Sigmoid colon (tissue), 4 donors: ENCODE results near the gene PDLIM4.

Experiments
- EP300 ChIP-seq, 4 donors: sonication (generic); formaldehyde crosslinking; IDR thresholded peaks; one replicate each; pipeline ENCODE4 v1.6.1; 2017; ENCODE audit warnings: antibody characterized with exemption in 4 of 4
- TF ChIP-seq, protein P1 (sequence below), 4 experiments: fragments of 450-650 bp in 3 of 4; fragments of 200-600 bp in 1 of 4; IDR thresholded peaks; one replicate each; pipeline ENCODE4 v1.5.1; 2016 to 2019; ENCODE audit warnings: antibody characterized with exemption in 4 of 4, mild to moderate bottlenecking in 3 of 4, moderate library complexity in 2 of 4

DNA sequence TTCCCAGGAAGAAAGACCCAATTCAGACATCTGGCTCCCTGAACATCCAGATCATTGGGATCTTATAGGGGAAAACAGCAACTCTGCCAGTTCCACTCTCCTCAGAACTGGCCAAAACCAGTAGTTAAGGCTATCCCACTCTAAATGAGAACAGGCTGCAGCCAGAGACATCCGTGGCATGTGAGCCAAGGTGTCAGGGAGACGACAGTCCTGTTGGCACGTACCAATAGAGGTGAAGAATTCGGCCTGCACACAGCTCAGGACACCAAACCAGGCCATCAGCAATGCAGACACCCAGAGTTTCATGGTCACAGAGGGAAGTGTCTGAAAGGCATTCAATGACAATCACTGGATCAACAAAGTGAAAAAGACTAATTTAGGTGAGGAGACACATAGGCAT is 39.2 kb upstream of the PDLIM4 start:
- TF ChIP-seq, protein P1, sequence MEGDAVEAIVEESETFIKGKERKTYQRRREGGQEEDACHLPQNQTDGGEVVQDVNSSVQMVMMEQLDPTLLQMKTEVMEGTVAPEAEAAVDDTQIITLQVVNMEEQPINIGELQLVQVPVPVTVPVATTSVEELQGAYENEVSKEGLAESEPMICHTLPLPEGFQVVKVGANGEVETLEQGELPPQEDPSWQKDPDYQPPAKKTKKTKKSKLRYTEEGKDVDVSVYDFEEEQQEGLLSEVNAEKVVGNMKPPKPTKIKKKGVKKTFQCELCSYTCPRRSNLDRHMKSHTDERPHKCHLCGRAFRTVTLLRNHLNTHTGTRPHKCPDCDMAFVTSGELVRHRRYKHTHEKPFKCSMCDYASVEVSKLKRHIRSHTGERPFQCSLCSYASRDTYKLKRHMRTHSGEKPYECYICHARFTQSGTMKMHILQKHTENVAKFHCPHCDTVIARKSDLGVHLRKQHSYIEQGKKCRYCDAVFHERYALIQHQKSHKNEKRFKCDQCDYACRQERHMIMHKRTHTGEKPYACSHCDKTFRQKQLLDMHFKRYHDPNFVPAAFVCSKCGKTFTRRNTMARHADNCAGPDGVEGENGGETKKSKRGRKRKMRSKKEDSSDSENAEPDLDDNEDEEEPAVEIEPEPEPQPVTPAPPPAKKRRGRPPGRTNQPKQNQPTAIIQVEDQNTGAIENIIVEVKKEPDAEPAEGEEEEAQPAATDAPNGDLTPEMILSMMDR (IDR thresholded peaks at IDR 0.05) = no peak
- no peak for TF ChIP-seq EP300 (IDR thresholded peaks at IDR 0.05)
